Choroid plexus epithelial cell (primary cell): ENCODE data around the gene PKP1.

Source experiments
- DNase-seq: peaks from one replicate; pipeline ENCODE4 v3.0.0-alpha.2; 2010; ENCODE audit warnings: low read depth
- H3K4me3 ChIP-seq: 2 replicates; pipeline ENCODE4 v1.5.1; 2011; ENCODE audit warnings: low read depth, mild to moderate bottlenecking, control low read depth, low read length, moderate library complexity
- CTCF ChIP-seq: conservative IDR thresholded peaks from 2 replicates; pipeline ENCODE4 v1.5.1; 2011; ENCODE audit warnings: low read depth, mild to moderate bottlenecking, control low read depth, inconsistent platforms, low read length, moderate library complexity

The PKP1 gene

GRCh38 chr1:201321826-201322390 lies 38.6 kb downstream of the PKP1 start:
- no peak overlapping the region for H3K4me3 ChIP-seq
- DNase-seq, result no peak
- TF ChIP-seq CTCF, result no peak

- no peak overlapping the region for H3K4me3 ChIP-seq
- no peak for DNase-seq
- no peak for TF ChIP-seq CTCF
Measured at GRCh38 chr1:201322653-201323510, 39.6 kb downstream of the PKP1 start.

- no peak overlapping the region for H3K4me3 ChIP-seq
- DNase-seq, result no peak
Measured at GRCh38 chr1:201324306-201324705, 41.0 kb downstream of the PKP1 start.

GRCh38 chr1:201324821-201325677 lies 41.7 kb downstream of the PKP1 start:
- no peak overlapping the region for H3K4me3 ChIP-seq
- TF ChIP-seq CTCF, result no peak
- DNase-seq, result no peak

More at GRCh38 chr1:201324306-201324705, 41.0 kb downstream of the PKP1 start:
- TF ChIP-seq CTCF, result no peak

GRCh38 chr1:201325678-201326060 lies 42.4 kb downstream of the PKP1 start:
- TF ChIP-seq CTCF, result no peak
- DNase-seq, result no peak
- H3K4me3 ChIP-seq, result no peak overlapping the region

GRCh38 chr1:201326710-201327109 lies 43.4 kb downstream of the PKP1 start:
- no peak overlapping the region for H3K4me3 ChIP-seq
- DNase-seq, result no peak
- no peak for TF ChIP-seq CTCF
